ENCODE measurements around the gene IRAK4. TPM values are rescaled to one million over a fixed set of nuclear protein-coding genes. Genes with fewer than 3 reads are reported as not detected.
A peak's percentile ranks its signal among the peaks of the same experiment; 100 is the strongest.

The IRAK4 gene
- polyA plus RNA-seq, 2 of the 4 experiments (the other 2 are of a cell fraction): 7.1 to 18.4 TPM

DNA sequence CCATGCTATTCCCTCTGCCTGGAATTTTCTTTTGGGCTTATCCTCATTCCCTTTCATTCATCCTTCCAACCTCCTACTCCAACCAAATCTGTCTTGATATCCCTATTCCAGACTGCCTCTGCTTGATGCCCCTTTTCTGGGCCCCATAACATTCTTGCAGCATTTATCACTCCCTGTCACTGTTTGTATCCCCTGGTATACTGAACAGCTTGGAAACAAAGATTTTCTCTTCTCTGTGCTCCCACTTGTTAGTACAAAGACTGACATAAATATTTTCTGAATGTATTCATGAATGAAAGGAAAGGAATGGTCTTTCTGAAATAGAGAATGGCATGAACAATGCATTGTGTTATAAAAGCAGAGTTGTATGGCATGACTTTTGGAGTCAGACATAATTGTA is 7.5 kb downstream of the IRAK4 start (continued):
- TF ChIP-seq SMC3 (IDR thresholded peaks at IDR 0.05) (no peak), POLR2A (IDR thresholded peaks at IDR 0.05; ENCODE audit: low read length) (no peak)

- ChIA-PET POLR2A (interaction anchor here (1.0 kb wide), 1 partner anchor 29 kb away, joined by 4 read pairs; the partner anchor contains the start of gene TWF1), CTCF (interaction anchor here (0.6 to 5.1 kb wide), 16 partner anchors 8 to 1172 kb away, joined by 3 to 60 read pairs (median 4); partner anchors contain the start of genes IRAK4, PUS7L and TWF1)
- H3K4me2 ChIP-seq: no peak overlapping the region
- H3K27ac ChIP-seq: no peak overlapping the region
- TF ChIP-seq RAD21 (conservative IDR thresholded peaks at IDR 0.05 in 1 of 2, IDR thresholded peaks at IDR 0.05 in 1 of 2) (peak; percentile 59 to 70; a peak in 4 of 5 replicates), POLR2AphosphoS2 (conservative IDR thresholded peaks at IDR 0.05; ENCODE audit: low read length) (no peak), EHF (CRISPR knock-in tag; IDR thresholded peaks at IDR 0.05) (no peak), CHD4 (IDR thresholded peaks at IDR 0.05; ENCODE audit: borderline replicate concordance) (no peak), EP300 (IDR thresholded peaks at IDR 0.05) (no peak), SMC3 (IDR thresholded peaks at IDR 0.05) (peak; percentile 67), CTCF (IDR thresholded peaks at IDR 0.05) (peak; percentile 56)
- TF ChIP-seq, protein P1, sequence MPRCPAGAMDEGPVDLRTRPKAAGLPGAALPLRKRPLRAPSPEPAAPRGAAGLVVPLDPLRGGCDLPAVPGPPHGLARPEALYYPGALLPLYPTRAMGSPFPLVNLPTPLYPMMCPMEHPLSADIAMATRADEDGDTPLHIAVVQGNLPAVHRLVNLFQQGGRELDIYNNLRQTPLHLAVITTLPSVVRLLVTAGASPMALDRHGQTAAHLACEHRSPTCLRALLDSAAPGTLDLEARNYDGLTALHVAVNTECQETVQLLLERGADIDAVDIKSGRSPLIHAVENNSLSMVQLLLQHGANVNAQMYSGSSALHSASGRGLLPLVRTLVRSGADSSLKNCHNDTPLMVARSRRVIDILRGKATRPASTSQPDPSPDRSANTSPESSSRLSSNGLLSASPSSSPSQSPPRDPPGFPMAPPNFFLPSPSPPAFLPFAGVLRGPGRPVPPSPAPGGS (IDR thresholded peaks at IDR 0.05): no peak
- H3K9me3 ChIP-seq: no peaks in the 10 kb centered on the region
- H3K4me1 ChIP-seq: no peaks in the 10 kb centered on the region
- ATAC-seq (peak; percentile 89 to 96), DNase-seq (ENCODE audit: low read depth in 1 of 2, low spot score in 1 of 2) (peak; percentile 30 to 56), FAIRE-seq (no peak)
- 43% methylated on average over 3 of the region's 3 CpGs for WGBS (ENCODE audit: missing lambda C conversion rate)
- H3K4me3 ChIP-seq: no peak overlapping the region
These were observed 17.7 kb downstream of the IRAK4 start for GRCh38 chr12:43776498-43776897.

GRCh38 chr12:43786899-43787693 is 28.3 kb downstream of the IRAK4 start:
- FAIRE-seq (no peak), DNase-seq (ENCODE audit: low read depth in 1 of 2, low spot score in 1 of 2) (no peak), ATAC-seq (no peak)
- ChIA-PET POLR2A (no interaction called here), CTCF (interaction anchor here (2.0 kb wide), 1 partner anchor 10 kb away, joined by 8 read pairs; no protein-coding TSS in a partner anchor)
- Histone ChIP-seq H3K27ac (no peak overlapping the region), H3K4me1 (no peaks in the 10 kb centered on the region), H3K9me3 (no peaks in the 10 kb centered on the region), H3K4me2 (no peak overlapping the region), H3K4me3 (no peak overlapping the region)
- TF ChIP-seq MAFK (IDR thresholded peaks at IDR 0.05; ENCODE audit: partially characterized antibody) (no peak), KDM5A (IDR thresholded peaks at IDR 0.05) (no peak), PHF8 (IDR thresholded peaks at IDR 0.05; ENCODE audit: borderline replicate concordance, low read depth) (no peak), EP300 (IDR thresholded peaks at IDR 0.05) (no peak), CHD2 (IDR thresholded peaks at IDR 0.05; ENCODE audit: low read length, partially characterized antibody) (no peak), HEYL (CRISPR knock-in tag; IDR thresholded peaks at IDR 0.05) (no peak), RARB (CRISPR knock-in tag; IDR thresholded peaks at IDR 0.05) (no peak), FOXS1 (CRISPR knock-in tag; IDR thresholded peaks at IDR 0.05) (no peak), KDM1A (IDR thresholded peaks at IDR 0.05; ENCODE audit: low read depth) (no peak), EHF (CRISPR knock-in tag; IDR thresholded peaks at IDR 0.05) (no peak), CHD4 (IDR thresholded peaks at IDR 0.05; ENCODE audit: borderline replicate concordance) (no peak), MAZ (IDR thresholded peaks at IDR 0.05; ENCODE audit: borderline replicate concordance, low read depth, low read length) (no peak), SMC3 (IDR thresholded peaks at IDR 0.05) (no peak), ZFP36 (IDR thresholded peaks at IDR 0.05; ENCODE audit: borderline replicate concordance, partially characterized antibody) (no peak), ESRRA (IDR thresholded peaks at IDR 0.05; ENCODE audit: borderline replicate concordance, low read length) (no peak)
- TF ChIP-seq, protein P1 (IDR thresholded peaks at IDR 0.05): no peak
- TF ChIP-seq, protein P2, sequence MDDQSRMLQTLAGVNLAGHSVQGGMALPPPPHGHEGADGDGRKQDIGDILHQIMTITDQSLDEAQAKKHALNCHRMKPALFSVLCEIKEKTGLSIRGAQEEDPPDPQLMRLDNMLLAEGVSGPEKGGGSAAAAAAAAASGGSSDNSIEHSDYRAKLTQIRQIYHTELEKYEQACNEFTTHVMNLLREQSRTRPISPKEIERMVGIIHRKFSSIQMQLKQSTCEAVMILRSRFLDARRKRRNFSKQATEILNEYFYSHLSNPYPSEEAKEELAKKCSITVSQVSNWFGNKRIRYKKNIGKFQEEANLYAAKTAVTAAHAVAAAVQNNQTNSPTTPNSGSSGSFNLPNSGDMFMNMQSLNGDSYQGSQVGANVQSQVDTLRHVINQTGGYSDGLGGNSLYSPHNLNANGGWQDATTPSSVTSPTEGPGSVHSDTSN (IDR thresholded peaks at IDR 0.05): no peak
- TF ChIP-seq, protein P3, sequence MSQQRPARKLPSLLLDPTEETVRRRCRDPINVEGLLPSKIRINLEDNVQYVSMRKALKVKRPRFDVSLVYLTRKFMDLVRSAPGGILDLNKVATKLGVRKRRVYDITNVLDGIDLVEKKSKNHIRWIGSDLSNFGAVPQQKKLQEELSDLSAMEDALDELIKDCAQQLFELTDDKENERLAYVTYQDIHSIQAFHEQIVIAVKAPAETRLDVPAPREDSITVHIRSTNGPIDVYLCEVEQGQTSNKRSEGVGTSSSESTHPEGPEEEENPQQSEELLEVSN (IDR thresholded peaks at IDR 0.05; ENCODE audit: borderline replicate concordance, low read depth): no peak
- TF ChIP-seq, protein P4, sequence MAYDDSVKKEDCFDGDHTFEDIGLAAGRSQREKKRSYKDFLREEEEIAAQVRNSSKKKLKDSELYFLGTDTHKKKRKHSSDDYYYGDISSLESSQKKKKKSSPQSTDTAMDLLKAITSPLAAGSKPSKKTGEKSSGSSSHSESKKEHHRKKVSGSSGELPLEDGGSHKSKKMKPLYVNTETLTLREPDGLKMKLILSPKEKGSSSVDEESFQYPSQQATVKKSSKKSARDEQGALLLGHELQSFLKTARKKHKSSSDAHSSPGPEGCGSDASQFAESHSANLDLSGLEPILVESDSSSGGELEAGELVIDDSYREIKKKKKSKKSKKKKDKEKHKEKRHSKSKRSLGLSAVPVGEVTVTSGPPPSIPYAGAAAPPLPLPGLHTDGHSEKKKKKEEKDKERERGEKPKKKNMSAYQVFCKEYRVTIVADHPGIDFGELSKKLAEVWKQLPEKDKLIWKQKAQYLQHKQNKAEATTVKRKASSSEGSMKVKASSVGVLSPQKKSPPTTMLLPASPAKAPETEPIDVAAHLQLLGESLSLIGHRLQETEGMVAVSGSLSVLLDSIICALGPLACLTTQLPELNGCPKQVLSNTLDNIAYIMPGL (CRISPR knock-in tag; IDR thresholded peaks at IDR 0.05; ENCODE audit: borderline replicate concordance): no peak

Data from A549 (cell line).